GM12878 (cell line): Measurements from ENCODE around the gene TMEM250.

Experiments
- CTCF ChIP-seq, 3 experiments: IDR thresholded peaks in 2 of 3; conservative IDR thresholded peaks in 1 of 3; 2 replicates each; pipeline ENCODE4 v1.5.1; 2011; ENCODE audit warnings: low read depth in 3 of 3, low read length in 3 of 3, mild to moderate bottlenecking in 3 of 3, control low read depth in 2 of 3, moderate library complexity in 2 of 3, inconsistent platforms in 1 of 3, mixed read lengths in 1 of 3; ENCODE audit not compliant: control insufficient read depth in 2 of 3, insufficient read depth in 1 of 3; ENCODE audit errors: extremely low read depth in 1 of 3
- EP300 ChIP-seq, 2 experiments: fragments of 150-350 bp in 1 of 2; IDR thresholded peaks; 2 replicates each; pipeline ENCODE4 v1.6.1; 2011 to 2012; ENCODE audit warnings: low read depth in 2 of 2, low read length in 2 of 2, borderline replicate concordance in 1 of 2, improper control_type of control experiment in 1 of 2, inconsistent platforms in 1 of 2; ENCODE audit not compliant: control insufficient read depth in 1 of 2
- ZBTB11 ChIP-seq: fragments of 450-650 bp; formaldehyde crosslinking; IDR thresholded peaks from 2 replicates; pipeline ENCODE4 v1.5.0; 2022; ENCODE audit warnings: mild to moderate bottlenecking, missing genetic modification characterization

GRCh38 chr9:136078024-136078423, 40.7 kb downstream of the TMEM250 start:
- TF ChIP-seq ZBTB11 (CRISPR knock-in tag) (no peak), EP300 (IDR thresholded peaks at IDR 0.05; ENCODE audit: borderline replicate concordance in 1 of 2, control insufficient read depth in 1 of 2, low read depth in 2 of 2, low read length in 2 of 2) (no peak), CTCF (IDR thresholded peaks at IDR 0.05 in 2 of 3, conservative IDR thresholded peaks at IDR 0.05 in 1 of 3; ENCODE audit: control insufficient read depth in 2 of 3, extremely low read depth in 1 of 3, insufficient read depth in 1 of 3, low read depth in 3 of 3, low read length in 3 of 3) (no peak)
